Cardiac muscle cell (in vitro differentiated cells and primary cell): ENCODE results near the gene CCDC40. TPM values are rescaled to one million over a fixed set of nuclear protein-coding genes. Genes with fewer than 3 reads are reported as not detected.

Source experiments
- DNase-seq, 2 donors: peaks; one replicate each; pipeline versions ENCODE4 v3.0.0 to v3.0.0-alpha.2; 2010 to 2017; ENCODE audit warnings: low read depth in 1 of 2, low spot score in 1 of 2
- H3K27ac ChIP-seq: fragments of 200-600 bp; sonication (generic); 2 replicates; pipeline ENCODE4 v1.5.1; 2016
- H3K27me3 ChIP-seq: fragments of 200-600 bp; sonication (generic); 2 replicates; pipeline ENCODE4 v1.6.0; 2016; ENCODE audit warnings: control low read depth
- H3K36me3 ChIP-seq: fragments of 200-600 bp; sonication (generic); 2 replicates; pipeline ENCODE4 v1.5.1; 2016; ENCODE audit warnings: control low read depth
- H3K4me1 ChIP-seq: fragments of 200-600 bp; sonication (generic); 2 replicates; pipeline ENCODE4 v1.8.1; 2017; ENCODE audit warnings: low read depth, mild to moderate bottlenecking, mixed run types
- H3K4me3 ChIP-seq: fragments of 200-600 bp; sonication (generic); 2 replicates; pipeline ENCODE4 v1.5.1; 2016; ENCODE audit warnings: mild to moderate bottlenecking
- H3K9me3 ChIP-seq: fragments of 200-600 bp; sonication (generic); 2 replicates; pipeline ENCODE4 v1.5.1; 2017; ENCODE audit warnings: low read depth, mild to moderate bottlenecking, control low read depth
- polyA plus RNA-seq: library from polyadenylated mRNA; unstranded; fragments of >200 nt; fragmentation: Nextera tagmentation; extraction: Ambion mirVana; gene quantifications from 2 replicates; pipeline ENCODE4 v1.2.1, GENCODE V29; 2016
- total RNA-seq: library from RNA; depleted of rRNA; stranded (reverse); fragments of >200 nt; gene quantifications from 2 replicates; pipeline ENCODE4 v1.2.3, GENCODE V29; 2016
- TF ChIP-seq, protein P1 (sequence below): IDR thresholded peaks from 2 replicates; pipeline ENCODE4 v1.5.1; 2012; ENCODE audit warnings: low read depth, mild to moderate bottlenecking, low read length

The CCDC40 gene
- total and polyA plus RNA-seq, 2 experiments from 2014 or later = 11.3 to 12.2 TPM

DNA sequence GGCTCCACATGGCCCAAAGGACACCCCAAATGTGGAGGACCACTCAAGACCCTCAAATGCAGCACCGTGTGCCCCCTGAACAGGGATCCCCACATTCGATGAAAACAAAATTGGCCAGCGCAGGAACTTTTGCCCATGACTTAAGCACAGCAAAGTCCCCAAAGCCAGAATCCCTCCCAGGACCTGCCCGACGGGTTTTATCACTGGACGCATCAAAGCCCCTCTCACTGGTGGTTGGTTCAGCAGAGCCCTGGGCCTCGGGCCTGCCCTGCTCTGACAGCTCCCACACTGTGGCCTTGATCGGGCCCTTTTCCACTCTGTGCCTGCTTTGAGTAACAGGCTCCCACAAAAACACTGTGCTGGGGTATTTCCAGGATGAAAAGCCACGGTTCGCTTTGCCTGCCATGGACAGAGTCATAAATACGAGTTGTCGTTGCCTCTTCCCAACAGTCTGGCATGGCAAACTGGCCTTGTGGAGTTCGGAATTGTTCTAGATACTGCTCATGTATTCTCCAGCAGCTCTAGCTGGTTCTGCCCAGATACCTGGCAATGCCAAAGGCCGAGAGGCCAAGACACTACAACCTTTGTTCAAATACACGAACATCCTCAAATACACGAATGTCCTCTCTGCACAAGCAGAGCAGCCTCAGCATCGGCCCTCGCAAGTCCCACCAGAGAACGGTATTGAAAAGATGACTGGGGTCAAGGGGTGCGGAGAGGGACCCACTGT lies 47.2 kb upstream of the CCDC40 start:
- no peaks in the 10 kb centered on the region for H3K27me3 ChIP-seq
- TF ChIP-seq, protein P1, sequence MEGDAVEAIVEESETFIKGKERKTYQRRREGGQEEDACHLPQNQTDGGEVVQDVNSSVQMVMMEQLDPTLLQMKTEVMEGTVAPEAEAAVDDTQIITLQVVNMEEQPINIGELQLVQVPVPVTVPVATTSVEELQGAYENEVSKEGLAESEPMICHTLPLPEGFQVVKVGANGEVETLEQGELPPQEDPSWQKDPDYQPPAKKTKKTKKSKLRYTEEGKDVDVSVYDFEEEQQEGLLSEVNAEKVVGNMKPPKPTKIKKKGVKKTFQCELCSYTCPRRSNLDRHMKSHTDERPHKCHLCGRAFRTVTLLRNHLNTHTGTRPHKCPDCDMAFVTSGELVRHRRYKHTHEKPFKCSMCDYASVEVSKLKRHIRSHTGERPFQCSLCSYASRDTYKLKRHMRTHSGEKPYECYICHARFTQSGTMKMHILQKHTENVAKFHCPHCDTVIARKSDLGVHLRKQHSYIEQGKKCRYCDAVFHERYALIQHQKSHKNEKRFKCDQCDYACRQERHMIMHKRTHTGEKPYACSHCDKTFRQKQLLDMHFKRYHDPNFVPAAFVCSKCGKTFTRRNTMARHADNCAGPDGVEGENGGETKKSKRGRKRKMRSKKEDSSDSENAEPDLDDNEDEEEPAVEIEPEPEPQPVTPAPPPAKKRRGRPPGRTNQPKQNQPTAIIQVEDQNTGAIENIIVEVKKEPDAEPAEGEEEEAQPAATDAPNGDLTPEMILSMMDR = no peak
- DNase-seq = no peak
- H3K9me3 ChIP-seq = no peaks in the 10 kb centered on the region
- H3K27ac ChIP-seq = no peak overlapping the region
- H3K4me1 ChIP-seq = peaks cover 33% of the 10 kb centered on the region
- H3K4me3 ChIP-seq = no peak overlapping the region
- no peaks in the 10 kb centered on the region for H3K36me3 ChIP-seq

DNA sequence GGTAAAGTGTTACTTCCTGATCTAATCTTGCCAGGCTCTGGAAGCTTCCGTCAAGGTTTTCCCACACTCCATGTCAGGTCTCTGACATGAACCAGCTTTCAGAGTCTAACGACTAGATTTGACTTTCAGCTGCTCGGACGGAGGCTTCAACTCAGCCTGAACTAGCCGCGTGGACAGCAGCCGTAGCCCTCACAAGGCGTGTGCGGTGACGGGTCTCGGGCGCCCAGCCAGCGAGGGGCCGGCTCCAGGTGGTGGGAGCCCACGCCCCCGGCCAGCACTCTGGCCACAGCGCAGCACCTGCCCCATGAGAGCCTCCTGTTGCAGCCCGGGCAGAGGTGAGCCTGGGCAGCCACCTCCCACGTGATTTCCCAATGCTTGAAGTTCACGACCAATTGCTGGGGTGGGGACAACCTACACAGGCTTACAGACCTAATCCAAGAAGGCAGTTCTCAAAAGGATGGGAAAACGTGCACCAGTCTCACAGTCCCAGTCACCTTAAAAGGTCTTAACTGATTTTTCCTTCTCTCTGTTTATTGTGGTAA lies 46.3 kb upstream of the CCDC40 start:
- peak overlapping the region; percentile 41 for H3K27ac ChIP-seq
- TF ChIP-seq, protein P1 = no peak
- H3K4me1 ChIP-seq = peaks cover 33% of the 10 kb centered on the region
- H3K4me3 ChIP-seq = no peak overlapping the region
- DNase-seq = peak; percentile 22 to 48
- H3K27me3 ChIP-seq = no peaks in the 10 kb centered on the region
- no peaks in the 10 kb centered on the region for H3K9me3 ChIP-seq
- no peaks in the 10 kb centered on the region for H3K36me3 ChIP-seq

DNA sequence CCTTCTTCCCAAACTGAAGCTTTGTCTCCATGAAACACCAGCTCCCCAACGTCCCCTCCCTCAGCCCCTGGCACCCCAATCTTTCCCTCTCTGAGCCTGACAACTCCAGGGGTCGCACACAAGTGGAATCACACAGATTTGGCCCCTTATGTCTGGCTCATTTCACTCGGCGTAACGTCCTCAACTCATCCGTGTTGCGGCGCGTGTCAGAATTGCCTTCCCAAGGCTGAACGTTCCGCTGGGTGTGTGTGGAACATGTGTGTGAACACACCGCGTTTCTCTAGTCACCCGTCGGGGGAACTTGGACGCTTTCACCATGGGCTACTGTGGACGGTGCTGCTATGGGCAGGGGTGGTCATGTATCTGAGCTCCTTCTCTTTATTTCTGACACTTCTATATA lies 45.7 kb upstream of the CCDC40 start:
- Histone ChIP-seq H3K27me3 (no peaks in the 10 kb centered on the region), H3K4me1 (peaks cover 33% of the 10 kb centered on the region), H3K27ac (no peak overlapping the region), H3K4me3 (no peak overlapping the region), H3K9me3 (no peaks in the 10 kb centered on the region), H3K36me3 (no peaks in the 10 kb centered on the region)
- no peak for DNase-seq
- TF ChIP-seq, protein P1 = no peak

DNA sequence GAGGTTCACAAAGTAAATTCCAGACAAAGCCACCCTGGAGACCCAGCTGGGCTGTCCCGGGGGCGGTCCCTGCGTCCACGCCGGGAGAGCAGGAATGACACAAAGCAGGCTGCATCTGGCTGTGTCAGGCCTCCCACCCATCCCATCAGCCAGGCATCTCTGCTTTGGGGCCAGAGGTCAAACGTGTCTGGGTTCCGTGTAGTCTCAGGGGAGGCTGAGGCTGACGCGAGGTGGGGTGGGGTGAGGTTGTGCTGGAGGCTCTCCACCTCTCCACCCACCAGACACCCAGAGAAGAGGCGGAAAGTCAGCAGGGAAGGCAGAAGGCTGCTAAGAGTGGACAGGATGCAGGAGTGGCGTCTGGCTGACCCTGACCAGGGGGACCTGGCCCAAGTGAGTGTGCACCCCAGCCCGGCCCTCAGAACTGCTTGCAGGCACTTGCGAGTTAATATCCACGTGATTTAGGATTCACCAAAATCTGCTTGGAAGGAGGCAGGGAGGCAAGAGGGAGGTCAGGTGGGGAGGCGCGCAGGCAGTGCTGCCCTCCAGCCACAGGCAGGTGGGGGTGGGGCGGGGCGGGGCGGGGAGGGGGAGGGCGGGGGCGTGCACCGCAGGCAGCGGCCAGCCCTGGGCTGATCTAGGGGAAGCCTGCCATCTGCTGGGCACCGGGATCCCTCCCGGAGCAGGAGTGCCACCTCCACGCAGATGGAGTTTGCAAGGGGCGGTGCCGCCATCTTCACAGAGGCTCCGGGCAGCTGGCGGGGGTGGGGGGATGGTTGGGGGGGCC lies 45.1 kb upstream of the CCDC40 start:
- peaks cover 29% of the 10 kb centered on the region for H3K4me1 ChIP-seq
- no peaks in the 10 kb centered on the region for H3K36me3 ChIP-seq
- no peaks in the 10 kb centered on the region for H3K9me3 ChIP-seq
- DNase-seq = peak; percentile 81 to 86
- TF ChIP-seq, protein P1 = peak; percentile 37
- no peaks in the 10 kb centered on the region for H3K27me3 ChIP-seq
- peak overlapping the region; percentile 11 for H3K4me3 ChIP-seq
- no peak overlapping the region for H3K27ac ChIP-seq

DNA sequence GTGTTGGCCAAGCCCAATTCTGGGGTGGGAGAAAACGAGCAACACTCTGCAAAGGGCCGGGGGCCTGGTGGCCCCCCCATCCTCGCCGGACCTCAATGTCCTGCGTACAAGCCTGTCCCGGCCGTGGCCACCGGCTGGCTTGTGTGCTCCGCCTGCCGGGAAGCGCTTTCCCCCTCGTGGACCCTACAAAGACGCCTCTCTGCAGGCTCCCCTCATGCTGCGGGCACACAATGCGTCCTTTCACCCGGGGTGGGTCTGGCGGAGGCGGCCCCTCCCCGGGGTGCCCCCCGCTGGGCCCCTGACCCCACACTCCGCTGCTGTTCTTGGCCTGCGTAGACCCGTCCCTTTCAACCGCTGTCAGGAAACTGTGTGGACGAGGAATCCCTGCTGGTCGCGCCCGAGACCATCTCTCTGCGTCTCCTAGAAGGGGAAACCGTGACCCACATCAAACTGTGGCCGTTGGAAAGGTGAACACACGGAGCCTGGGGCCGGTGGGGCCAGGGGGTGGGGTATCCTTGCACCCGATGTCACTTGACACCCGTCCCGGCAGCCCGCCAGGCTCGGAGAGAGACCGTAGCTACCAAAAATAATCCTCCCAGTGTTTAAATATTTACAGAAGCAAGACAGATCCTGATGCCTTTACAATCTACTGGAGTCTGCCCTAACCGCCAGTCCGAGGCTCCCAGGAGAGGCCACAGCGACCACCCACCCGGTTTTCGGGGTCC lies 44.4 kb upstream of the CCDC40 start:
- H3K36me3 ChIP-seq = no peaks in the 10 kb centered on the region
- DNase-seq = peak in 1 of 2 donors; percentile 9
- H3K4me3 ChIP-seq = peak overlapping the region; percentile 11
- H3K27me3 ChIP-seq = no peaks in the 10 kb centered on the region
- no peak overlapping the region for H3K27ac ChIP-seq
- H3K9me3 ChIP-seq = no peaks in the 10 kb centered on the region
- peaks cover 29% of the 10 kb centered on the region for H3K4me1 ChIP-seq
- TF ChIP-seq, protein P1 = no peak
